Hepatic stellate cell (primary cell): ENCODE data around the gene WEE1.
"Not testable (repeated sequence)": the region's sequence is repeated elsewhere in the genome, so short reads cannot be mapped to it uniquely, and the experiment has no call there.

Source experiments
- DNase-seq: peaks from one replicate; pipeline ENCODE4 v3.0.0; 2011; ENCODE audit warnings: low spot score

The WEE1 gene

DNA sequence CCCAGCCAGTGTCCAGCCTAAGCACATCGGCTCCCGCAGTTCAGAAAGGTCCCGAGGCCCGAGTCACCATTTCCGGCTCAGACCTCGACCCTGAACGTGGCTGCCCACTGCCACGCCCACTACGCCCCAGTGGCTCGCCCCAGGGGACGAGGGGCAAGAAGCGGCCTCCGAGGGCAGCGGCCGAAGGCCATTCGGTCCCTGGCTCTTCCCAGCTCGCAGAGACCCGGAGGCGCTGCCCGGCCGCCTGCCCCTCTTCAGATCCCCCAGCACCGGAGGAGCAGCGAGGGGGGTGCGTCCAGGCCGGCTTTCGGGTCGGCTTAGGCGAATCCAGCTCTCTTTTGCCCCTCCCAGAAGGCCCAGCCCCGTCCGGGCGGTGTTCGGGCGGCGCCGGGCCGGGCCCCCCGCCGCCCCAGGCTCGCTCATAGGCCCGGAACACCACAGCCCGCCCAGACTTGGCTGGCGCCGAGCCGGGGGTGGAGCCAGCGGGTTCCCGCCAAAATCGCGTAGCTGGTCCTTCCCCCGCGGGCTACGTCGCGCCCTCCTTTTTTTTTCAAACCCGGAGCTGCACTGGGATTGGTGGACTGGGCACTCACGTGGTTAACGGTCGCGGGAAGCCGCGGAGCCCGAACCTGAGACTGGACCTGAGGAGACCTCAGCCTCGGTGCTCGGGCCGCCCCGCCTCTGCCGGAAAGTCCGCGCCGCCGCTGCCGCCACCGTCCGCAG, at the start of gene WEE1:
Gene WEE1, plus strand, starts transcription at position 619 of the 723 bp plus-strand sequence. CDS start 264 bp downstream, outside the sequence.
- peak; percentile 98 for DNase-seq

DNA sequence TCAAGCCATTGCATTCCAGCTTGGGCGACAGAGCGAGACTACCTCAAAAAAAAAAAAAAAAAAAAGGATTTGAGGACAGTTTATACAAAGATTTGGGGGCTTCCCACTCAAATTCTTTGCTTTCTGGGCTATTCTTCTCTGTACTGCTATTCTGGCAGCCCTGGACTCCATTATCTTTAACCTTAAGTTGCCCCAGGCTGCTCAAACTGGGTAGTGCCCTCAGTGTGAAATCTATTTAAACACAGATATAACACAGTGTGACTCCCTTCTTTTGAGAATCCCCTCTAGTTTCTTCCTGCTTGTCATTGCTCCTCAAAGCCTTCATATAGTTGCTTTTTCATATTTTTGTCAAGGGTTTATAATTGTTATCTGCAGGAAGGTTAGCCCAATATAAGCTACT, 49.5 kb upstream of the WEE1 start:
- no peak for DNase-seq

DNA sequence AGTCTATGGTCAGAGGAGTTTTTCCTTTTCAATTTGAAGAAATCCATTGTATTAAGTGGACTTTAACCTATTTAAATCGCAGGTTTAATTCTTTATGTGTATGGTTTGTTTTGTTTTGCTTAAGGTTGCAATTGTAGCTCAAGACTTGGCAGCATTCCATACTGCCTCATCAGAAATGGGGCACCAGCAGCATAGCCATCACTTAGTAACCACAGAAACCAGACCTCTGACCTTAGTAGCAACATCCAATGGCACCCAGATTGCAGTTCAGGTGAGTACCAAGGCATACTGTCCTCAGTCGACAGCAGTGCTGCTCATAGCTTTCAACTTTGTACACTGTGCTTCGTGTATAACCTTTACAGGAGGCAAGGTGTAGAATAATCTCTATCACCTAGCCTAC, 48.4 kb upstream of the WEE1 start:
- DNase-seq: no peak

DNA sequence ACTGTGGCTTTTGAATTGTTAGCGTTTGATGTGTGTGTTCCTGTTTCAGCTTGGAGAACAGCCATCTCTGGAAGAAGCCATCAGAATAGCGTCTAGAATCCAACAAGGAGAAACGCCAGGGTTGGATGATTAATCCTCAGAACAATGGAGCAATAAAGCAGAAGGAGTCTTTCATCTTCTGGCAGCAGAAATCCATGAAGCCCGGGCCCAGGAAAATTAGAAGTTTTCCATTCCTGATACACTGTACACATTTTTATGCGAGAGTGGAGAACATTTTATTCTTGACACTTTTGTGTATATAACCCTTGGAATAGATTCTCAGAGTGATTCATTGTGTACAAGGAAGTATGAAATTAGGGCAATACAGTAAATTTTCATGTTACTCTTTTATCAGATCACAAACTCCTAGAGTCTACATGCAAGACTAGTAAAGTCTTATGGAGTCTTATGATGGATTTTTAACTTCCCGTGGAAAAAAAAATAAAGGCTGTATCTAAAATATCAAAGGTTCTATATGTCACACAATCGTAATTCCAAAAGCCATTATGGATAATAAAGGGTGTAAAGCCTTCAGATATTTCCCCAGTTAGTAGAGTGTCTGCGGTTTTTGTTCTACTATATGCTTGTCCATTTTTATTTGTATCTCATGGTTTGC, 45.9 kb upstream of the WEE1 start:
- DNase-seq: no peak

DNA sequence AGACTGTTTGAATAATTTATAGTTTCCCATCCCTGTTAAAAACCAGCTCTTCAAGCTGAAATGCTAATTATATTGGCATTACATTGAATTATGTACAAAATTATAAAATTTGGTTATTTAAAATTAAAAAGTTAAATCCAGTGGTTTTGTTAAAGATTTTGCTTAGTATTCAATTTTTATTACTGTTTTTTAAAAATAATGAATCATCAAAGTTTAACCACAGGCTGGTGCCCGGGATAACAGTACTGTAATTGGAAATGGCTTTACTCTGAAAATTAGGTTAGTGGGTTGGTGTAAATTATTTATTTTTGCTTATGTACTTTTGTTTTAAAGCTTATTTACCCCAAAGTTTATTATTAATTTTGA, 45.4 kb upstream of the WEE1 start:
- DNase-seq: no peak

DNA sequence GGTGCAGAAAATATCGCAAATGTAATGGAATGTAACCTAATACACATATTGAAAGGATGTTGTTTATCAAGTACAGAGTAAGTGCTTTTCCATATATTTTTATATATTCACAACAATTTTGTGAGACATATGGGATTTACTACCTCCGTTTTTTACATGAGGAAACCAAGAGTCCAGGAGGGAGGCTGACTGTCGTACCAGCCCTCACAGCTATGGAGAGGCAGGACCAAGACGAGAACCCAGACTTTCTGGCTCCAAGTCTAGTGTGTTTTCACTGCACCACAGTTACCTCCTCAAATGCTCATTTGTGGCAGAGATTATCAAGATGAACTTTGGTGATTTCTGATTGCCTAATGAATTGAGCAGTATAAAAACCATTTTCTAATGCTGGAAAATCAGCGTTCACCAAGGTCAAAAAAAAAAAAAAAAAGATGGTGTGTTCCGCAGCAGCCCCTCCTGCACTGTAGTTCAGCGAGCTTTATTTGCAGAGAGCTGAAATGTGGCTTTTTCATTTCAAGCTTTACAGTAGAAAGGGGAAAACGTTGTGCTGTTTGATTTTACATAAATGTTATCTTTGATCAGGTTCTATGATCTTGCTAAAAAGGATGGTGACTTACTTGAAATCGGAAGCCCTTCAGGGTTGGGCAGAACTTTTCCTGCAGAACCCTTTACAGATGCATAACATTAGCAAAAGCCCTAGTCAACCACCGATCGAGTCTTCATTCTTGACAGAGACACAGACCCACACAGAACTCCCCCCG, 44.7 kb upstream of the WEE1 start:
- DNase-seq: no peak

DNA sequence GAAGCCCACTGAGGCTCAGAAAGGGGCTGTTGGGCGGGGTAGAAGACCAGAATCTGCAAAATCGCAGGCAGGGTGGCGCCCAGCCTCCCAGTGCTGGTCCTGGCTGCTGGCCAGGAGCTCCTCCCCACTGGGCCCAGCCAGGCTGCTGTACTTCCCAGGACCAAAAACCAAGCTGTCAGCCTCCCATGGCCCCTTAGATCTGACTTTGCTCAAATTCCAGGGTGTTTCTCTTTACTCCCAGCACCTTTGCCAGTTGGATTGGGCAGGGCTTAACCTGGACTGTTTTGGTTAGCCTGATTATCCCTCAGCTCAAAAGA, 44.2 kb upstream of the WEE1 start:
- no peak for DNase-seq

DNA sequence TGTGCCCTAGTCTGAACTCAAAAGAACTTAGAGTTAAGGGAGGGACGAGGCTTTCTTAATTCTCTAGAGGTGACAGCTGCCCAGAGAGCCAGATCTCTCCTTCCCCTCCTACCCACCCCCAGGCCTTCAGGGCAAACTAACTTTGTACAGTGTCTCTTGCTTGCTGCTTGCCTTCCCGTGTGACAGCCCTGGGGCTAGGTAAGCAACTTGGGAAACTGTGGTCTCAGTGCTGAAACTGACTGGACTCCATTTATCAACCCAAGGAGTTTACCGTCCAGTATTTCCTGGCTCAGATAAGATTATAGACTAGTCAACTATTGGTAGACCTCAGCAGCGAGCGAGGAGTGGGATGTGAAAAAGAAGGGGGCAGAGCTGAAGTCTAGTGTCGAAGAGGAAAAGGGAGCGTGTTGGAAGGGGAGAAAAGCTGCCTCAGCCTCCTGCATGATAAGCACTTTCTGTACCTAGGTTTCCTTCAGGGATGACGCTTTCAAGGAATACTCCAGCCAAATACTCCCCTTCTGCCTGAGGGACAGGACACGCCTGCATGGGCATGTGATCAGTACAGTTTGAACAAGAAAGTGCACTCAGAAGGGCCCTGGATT, 43.3 kb upstream of the WEE1 start:
- no peak for DNase-seq

DNA sequence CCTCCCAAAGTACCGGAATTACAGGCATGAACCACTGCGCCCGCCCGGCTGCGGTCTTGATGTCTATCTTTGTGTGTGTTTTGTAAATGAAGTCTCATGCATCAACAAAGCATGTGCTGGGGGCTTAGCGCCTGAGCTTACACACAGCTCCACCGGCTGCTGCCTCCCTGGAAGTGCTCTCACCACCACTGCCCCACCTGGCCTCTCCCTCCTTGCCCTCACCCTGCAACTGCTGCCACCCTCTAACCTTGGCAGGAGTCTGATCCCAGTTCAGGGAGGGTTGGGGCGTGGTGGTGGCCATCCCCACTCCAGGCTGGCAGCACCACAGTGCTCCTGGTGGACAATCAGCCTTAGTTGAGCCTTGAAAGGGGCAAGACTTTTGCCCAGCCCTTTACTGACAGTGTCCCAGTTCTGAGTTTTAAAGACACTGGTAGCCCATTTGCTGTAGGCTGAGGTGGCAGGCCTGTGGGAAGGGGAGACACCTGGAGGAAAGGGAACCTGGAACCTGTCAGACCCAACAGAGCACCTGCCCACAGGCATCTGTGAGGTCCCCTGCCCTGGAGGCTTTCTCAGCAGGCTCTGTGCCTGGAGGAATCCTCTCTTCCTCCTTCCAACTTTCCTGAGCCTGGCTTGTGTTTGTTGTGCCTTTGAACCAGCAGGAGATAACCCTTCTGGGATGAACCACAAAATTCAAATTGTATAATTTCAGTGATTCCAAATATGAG, 42.4 kb upstream of the WEE1 start:
- no peak for DNase-seq

DNA sequence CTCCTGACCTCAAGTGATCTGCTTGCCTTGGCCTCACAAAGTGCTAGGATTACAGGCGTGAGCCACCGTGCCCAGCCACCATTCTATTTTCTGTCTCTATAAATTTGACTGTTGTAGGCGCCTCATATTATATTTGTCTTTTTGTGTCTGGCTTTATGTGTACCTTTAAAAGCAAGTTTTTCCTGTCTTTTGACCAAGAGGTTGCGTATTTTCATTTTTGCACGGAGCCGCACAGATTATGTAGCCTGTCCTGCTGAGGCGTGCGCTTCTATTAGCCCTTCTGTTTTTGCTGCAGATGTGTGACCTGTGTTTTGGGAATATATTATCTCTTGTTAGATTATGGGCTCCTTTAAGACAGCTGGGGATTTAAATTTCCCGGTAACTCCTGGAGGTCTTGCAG, 40.4 kb upstream of the WEE1 start:
- no peak for DNase-seq

DNA sequence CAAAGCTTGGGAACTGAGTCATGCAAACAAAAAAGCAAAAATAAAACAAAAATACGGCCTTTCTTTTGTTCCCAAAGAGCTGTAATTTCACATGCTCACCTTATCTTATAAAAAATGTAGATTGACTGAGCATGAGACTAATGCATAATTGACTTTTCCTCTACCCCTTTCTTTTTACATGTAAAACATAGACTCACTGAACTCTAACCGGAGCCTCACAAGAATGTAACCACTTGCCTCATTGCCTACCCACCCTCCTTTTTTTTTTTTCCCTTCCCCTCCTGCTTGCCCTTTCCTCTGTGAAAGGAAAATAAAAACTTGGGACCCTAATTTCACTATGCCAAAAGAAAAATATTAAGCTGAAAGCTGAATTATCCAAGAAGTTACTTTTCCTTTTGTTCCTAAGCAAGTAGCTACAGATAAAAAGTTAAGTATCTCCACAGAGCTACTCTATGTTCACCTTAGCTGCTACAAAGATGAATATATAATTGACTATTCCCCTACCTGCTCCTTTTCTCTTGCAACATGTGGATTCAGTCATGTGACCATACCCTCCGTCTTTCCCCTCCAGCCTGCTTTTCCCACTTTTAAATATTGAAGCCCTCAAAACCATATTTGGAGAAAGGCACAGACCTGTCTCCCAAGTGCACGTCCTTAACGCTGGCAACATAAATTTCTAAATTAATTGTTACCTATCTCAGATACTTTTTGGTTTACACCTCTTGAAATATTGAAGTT, 39.6 kb upstream of the WEE1 start:
- no peak for DNase-seq

DNA sequence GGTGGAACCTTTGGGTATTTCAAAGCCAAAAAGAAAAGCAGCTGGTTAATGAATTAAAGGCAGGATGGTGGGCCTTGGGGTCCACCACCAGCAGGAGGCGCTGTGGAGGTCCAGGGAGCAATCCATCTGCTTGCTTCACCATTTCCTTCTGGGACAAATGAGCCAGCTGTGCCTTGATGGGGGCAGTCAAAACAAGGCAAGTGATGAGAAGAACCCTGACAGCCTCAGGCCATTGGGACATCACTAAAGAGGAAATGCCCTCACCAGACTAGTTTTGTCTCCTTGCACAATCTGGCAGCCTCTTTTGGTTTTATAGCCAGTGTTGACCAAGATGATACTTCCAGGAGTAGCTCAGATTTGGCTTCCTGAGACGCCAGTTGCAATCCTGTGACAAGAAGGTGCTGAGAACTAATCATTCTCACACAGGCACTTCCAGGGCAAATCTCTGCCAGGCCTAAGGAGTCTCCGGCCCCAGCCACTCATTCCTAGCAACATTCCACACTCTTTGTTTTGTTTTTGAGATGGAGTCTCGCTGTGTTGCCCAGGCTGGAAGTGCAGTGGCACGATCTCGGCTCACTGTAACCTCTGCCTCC, 38.2 kb upstream of the WEE1 start:
- DNase-seq: peak; percentile 42

DNA sequence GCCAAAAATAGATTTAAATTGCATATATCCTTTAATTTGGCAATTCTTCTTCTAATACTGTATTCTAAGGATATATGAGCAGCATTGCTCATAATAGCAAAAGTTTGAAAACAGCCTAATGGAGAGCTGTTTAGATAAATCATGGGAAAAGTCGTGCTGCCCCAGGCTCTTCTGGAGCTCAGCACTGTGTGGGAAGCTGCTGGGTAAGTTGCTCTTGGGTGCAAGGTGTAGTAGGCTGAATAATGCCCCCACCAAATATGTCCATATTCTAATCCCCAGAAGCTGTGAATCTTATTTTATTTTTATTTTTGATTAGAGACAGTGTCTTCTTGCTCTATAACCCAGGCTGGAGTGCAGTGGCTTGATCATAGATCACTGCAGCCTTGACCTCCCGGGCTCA, 34.9 kb upstream of the WEE1 start:
- DNase-seq: no peak

DNA sequence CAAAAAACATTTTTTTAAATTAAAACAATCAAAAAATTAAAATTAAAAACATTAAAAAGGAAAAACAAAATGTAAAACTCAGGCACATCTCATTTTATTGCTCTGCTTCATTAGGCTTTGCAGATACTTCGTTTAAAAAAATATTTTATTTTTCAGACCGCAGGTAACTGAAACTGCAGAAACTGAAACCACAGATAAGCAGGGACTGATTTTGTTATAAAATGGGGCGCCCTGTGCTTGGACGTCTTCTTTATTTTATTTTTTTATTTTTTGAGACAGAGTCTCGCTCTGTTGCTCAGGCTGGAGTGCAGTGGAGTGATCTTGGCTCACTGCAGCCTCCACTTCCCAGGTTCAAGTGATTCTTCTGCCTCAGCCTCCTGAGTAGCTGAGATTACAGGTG, 24.3 kb upstream of the WEE1 start:
- DNase-seq: not testable (repeated sequence)

DNA sequence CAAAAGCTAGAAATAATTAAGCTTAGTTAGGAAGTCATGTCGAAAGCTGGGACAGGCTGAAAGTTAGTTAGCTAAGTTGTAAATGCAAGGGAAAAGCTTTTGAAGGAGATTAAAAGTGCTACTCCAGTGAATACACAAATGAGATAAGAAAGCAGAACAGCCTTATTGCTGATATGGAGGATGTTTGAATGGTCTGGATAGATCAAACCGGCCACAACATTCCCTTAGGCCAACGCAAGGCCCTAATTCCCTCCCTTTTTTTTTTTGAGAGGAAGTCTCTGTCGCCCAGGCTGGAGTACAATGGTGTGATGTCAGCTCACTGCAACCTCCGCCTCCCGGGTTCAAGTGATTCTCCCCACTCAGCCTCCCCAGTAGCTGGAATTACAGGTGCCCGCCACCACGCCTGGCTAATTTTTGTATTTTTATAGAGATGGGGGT, 23.3 kb upstream of the WEE1 start:
- DNase-seq: no peak

DNA sequence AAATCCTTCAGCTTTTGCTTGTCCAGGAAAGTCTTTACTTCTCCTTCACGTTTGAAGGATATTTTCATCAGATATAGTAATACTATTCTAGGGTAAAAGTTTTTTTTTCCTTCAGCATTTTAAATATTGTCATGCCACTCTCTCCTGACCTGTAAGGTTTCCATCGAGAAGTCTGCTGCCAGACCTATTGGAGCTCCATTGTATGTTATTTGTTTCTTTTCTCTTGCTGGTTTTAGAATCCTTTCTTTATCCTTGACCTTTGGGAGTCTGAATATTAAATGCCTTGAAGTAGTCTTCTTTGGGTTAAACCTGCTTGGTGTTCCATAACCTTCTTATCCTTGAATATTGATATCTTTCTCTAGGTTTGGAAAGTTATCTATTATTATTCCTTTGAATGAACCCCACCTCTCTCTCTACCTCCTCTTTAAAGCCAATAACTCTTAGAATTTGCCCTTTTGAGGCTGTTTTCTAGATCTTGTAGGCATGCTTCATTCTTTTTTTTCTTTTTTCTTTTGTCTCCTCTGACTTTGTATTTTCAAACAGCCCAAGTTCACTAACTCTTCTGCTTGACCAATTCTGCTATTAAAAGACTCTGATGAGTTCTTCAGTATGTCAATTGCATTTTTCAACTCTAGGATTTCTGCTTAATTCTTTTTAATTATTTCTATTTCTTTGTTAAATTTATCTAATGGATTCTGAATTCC, 12.0 kb upstream of the WEE1 start:
- no peak for DNase-seq

DNA sequence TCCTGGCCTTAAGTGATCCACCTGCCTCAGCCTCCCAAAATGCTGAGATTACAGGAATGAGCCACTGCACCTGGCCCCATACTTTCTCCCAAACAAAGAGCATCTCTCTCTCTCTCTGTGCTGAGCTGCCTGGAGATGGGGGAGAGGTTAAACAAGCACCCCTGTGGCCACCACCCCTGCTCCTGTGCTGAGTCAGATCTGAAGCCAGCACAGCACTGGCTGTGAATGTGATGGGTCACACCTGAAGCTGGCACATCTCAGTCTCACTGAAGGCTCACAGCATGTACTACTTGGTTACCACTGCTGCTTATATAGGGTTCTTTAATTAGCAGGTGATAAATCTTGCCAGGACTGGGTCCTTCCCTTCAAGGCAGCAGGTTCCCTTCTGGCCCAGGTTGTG, 10.8 kb upstream of the WEE1 start:
- DNase-seq: no peak

DNA sequence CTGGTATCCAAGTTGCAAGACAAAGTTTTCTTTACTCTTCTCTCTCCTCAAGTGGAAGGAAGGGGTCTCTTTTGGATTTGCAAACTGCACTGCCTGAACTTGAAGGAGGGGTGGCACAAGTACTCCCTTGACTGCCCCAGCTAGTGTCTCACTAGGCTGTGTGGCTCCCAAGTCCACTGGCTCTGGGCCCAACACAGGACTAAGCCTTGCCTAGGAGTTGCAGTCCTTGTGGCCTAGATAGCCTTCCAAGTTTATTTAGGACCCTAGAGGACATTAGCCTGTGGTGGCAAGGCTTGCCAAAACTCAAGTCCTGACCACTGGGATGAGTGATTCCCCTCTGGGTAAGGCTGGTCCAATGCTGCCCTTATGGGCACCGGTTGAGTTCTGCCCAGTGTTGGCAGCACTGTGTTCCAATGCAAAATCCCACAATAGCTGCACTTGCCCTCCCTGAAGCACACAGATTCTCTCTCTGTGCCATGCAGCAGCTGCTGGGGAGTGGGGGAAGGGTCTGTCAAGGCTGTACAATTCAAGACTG, 10.2 kb upstream of the WEE1 start:
- DNase-seq: no peak

DNA sequence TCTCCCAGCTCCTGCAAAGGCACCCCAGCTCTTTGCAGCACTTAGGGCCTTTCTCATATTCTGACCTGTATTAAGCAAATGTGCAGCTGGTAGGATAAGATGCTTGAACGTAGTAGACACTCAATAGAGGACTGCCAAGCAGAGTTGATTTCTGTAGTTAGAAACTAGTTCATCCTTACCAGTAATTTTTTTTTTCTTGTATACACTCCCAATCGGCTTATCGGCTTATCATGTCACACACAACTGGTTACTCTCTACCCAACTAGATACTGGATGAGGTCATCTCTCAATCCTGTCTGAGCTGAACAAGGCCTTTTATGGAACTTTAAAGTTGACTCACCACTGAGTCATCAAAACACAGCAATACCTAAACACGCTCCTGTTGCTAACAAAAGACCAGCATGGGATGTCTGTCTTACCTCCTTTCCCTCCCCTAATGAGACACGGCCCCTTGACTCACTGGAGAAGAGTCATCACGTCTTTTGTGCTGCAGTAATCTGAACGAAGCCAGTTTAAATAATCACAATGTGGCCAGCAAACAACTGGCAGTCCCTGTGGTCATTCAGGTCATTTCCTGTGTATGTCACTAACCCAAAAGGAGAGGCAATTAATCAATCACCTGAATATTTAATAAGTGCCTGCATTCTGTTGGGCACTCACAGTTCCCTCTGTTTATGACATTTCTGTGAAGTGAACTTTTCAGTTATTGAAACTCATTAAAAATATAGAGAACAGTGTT, 7.5 kb upstream of the WEE1 start:
- peak; percentile 86 for DNase-seq
